NCI-H526 treated with DMSO at 0.1 percent for 48 hours (cell line): Measurements from ENCODE around the gene PSMG2.

Experiments
- DNase-seq: peaks from one replicate; lab custom pipeline; 2025; lab: John Stamatoyannopoulos, UW

PSMG2 gene

GRCh38 chr18:12702221-12703095 lies at the start of gene PSMG2, which contains the start of gene CEP76:
PSMG2 (plus strand) TSS chr18:12703042; CDS start chr18:12703108, 66 bp downstream.
CEP76 (minus strand) TSS chr18:12702723; CDS start chr18:12702548, 175 bp downstream.
- peak; percentile 54 for DNase-seq

- no peak for DNase-seq
Observed at GRCh38 chr18:12654971-12655370, 47.9 kb upstream of the PSMG2 start.

- no peak for DNase-seq
Observed at GRCh38 chr18:12656605-12656937, 46.3 kb upstream of the PSMG2 start.

GRCh38 chr18:12656938-12657683 lies 45.7 kb upstream of the PSMG2 start:
- DNase-seq = no peak

- peak; percentile 26 for DNase-seq
Observed at GRCh38 chr18:12657684-12658425, 45.0 kb upstream of the PSMG2 start, which contains the start of gene SPIRE1. SPIRE1 (minus strand) TSS chr18:12658107; CDS start chr18:12657866, 241 bp downstream.

GRCh38 chr18:12658426-12659138 lies 44.3 kb upstream of the PSMG2 start:
- DNase-seq = peak; percentile 25

- DNase-seq = peak; percentile 26
Observed at GRCh38 chr18:12659904-12660605, 42.8 kb upstream of the PSMG2 start.

- DNase-seq = no peak
Observed at GRCh38 chr18:12668041-12668440, 34.8 kb upstream of the PSMG2 start.

- DNase-seq = no peak
Observed at GRCh38 chr18:12679183-12679786, 23.6 kb upstream of the PSMG2 start.

GRCh38 chr18:12686100-12686499 lies 16.7 kb upstream of the PSMG2 start:
- no peak for DNase-seq

GRCh38 chr18:12689256-12689850 lies 13.5 kb upstream of the PSMG2 start:
- DNase-seq = no peak

- DNase-seq = no peak
Observed at GRCh38 chr18:12692206-12692605, 10.6 kb upstream of the PSMG2 start.

- no peak for DNase-seq
Observed at GRCh38 chr18:12694032-12694431, 8.8 kb upstream of the PSMG2 start.

- no peak for DNase-seq
Observed at GRCh38 chr18:12699747-12700146, 3.1 kb upstream of the PSMG2 start.

- DNase-seq = no peak
Observed at GRCh38 chr18:12701161-12701560, 1.7 kb upstream of the PSMG2 start.

GRCh38 chr18:12703096-12703567 lies 290 bp downstream of the PSMG2 start:
- DNase-seq = no peak

- DNase-seq = no peak
Observed at GRCh38 chr18:12703664-12704063, 822 bp downstream of the PSMG2 start.

- no peak for DNase-seq
Observed at GRCh38 chr18:12711446-12711845, 8.6 kb downstream of the PSMG2 start.

- no peak for DNase-seq
Observed at GRCh38 chr18:12721495-12722275, 18.8 kb downstream of the PSMG2 start.
